ENCODE results near the gene FRS3. TPM values are rescaled to one million over a fixed set of nuclear protein-coding genes. Genes with fewer than 3 reads are reported as not detected.

Gene FRS3
- total RNA-seq, 5 donors from 2014 or later (not counting 1 experiment from before 2014, with no cell fraction given): 5.2 to 10.4 (median 8.9) TPM

Other genes starting within 250 kb of the FRS3 start
- 10 to 100 TPM in 1 of 5 donors, 1 to 10 TPM in 4; 4.6 to 10.1 (median 9.5) TPM for gene FOXP4, start 233.5 kb downstream of the FRS3 start, total RNA-seq
- gene MDFI, start 141.4 kb downstream of the FRS3 start, total RNA-seq: not detected
- 10 to 100 TPM; 18.9 to 28.1 (median 19.5) TPM for gene TFEB, start 44.3 kb downstream of the FRS3 start, total RNA-seq
- under 1 TPM in 3 of 5 donors, not detected in 2; 0.58 to 0.86 (median 0.70) TPM for gene PGC, start 32.5 kb downstream of the FRS3 start, total RNA-seq
- under 1 TPM in 2 of 5 donors, not detected in 3; 0.44 to 0.60 TPM for gene PRICKLE4, start 882 bp upstream of the FRS3 start, total RNA-seq
- gene TOMM6, start 7.8 kb upstream of the FRS3 start, total RNA-seq: 100 to 1,000 TPM; 124 to 131 (median 127) TPM
- gene USP49, start 115.5 kb upstream of the FRS3 start, total RNA-seq: 1 to 10 TPM; 2.5 to 5.2 (median 3.3) TPM
- gene MED20, start 141.2 kb upstream of the FRS3 start, total RNA-seq: 10 to 100 TPM in 3 of 5 donors, 1 to 10 TPM in 2; 5.4 to 12.1 (median 11.1) TPM
- 10 to 100 TPM in 3 of 5 donors, 1 to 10 TPM in 2; 3.5 to 20.5 (median 15.0) TPM for gene BYSL, start 141.6 kb upstream of the FRS3 start, total RNA-seq
- 100 to 1,000 TPM; 265 to 532 (median 284) TPM for gene CCND3, start 161.9 kb upstream of the FRS3 start, total RNA-seq

Measured in T-cell (primary cell).